HL-60 (cell line): Measurements from ENCODE around the gene SMCO1.

ENCODE experiments used
- POLR2AphosphoS5 ChIP-seq: IDR thresholded peaks from 2 replicates; pipeline ENCODE4 v1.6.1; 2012; ENCODE audit warnings: low read depth
- TF ChIP-seq, protein P1 (sequence below): IDR thresholded peaks from one replicate; pipeline ENCODE4 v1.5.1; 2011; ENCODE audit warnings: low read length, control low read depth, inconsistent platforms; ENCODE audit not compliant: insufficient read depth
- TF ChIP-seq, protein P2 (sequence below): IDR thresholded peaks from 2 replicates; pipeline ENCODE4 v1.6.1; 2012; ENCODE audit warnings: low read depth; ENCODE audit not compliant: insufficient replicate concordance

DNA sequence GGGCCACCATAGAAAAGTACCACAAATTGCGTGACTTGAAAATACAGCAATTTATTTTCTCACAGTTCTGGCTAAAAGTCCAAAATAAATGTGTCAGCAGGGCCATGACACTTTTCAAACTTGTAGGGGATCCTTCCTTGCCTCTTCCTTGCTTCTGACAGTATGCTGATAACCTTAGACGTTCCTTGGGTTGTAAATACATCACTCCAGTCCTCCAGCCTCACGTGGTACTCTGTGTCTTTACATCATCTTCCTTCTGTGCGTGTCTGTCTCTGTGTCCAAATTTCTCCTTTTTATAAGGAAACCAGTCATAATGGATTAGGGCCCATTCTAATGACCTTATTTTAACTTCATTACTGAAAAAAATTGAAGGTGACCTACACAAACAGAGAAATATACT lies 19.0 kb downstream of the SMCO1 start:
- TF ChIP-seq, protein P1, sequence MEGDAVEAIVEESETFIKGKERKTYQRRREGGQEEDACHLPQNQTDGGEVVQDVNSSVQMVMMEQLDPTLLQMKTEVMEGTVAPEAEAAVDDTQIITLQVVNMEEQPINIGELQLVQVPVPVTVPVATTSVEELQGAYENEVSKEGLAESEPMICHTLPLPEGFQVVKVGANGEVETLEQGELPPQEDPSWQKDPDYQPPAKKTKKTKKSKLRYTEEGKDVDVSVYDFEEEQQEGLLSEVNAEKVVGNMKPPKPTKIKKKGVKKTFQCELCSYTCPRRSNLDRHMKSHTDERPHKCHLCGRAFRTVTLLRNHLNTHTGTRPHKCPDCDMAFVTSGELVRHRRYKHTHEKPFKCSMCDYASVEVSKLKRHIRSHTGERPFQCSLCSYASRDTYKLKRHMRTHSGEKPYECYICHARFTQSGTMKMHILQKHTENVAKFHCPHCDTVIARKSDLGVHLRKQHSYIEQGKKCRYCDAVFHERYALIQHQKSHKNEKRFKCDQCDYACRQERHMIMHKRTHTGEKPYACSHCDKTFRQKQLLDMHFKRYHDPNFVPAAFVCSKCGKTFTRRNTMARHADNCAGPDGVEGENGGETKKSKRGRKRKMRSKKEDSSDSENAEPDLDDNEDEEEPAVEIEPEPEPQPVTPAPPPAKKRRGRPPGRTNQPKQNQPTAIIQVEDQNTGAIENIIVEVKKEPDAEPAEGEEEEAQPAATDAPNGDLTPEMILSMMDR: no peak
- TF ChIP-seq POLR2AphosphoS5: no peak
- TF ChIP-seq, protein P2, sequence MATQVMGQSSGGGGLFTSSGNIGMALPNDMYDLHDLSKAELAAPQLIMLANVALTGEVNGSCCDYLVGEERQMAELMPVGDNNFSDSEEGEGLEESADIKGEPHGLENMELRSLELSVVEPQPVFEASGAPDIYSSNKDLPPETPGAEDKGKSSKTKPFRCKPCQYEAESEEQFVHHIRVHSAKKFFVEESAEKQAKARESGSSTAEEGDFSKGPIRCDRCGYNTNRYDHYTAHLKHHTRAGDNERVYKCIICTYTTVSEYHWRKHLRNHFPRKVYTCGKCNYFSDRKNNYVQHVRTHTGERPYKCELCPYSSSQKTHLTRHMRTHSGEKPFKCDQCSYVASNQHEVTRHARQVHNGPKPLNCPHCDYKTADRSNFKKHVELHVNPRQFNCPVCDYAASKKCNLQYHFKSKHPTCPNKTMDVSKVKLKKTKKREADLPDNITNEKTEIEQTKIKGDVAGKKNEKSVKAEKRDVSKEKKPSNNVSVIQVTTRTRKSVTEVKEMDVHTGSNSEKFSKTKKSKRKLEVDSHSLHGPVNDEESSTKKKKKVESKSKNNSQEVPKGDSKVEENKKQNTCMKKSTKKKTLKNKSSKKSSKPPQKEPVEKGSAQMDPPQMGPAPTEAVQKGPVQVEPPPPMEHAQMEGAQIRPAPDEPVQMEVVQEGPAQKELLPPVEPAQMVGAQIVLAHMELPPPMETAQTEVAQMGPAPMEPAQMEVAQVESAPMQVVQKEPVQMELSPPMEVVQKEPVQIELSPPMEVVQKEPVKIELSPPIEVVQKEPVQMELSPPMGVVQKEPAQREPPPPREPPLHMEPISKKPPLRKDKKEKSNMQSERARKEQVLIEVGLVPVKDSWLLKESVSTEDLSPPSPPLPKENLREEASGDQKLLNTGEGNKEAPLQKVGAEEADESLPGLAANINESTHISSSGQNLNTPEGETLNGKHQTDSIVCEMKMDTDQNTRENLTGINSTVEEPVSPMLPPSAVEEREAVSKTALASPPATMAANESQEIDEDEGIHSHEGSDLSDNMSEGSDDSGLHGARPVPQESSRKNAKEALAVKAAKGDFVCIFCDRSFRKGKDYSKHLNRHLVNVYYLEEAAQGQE: no peak
